GM06990 (cell line): ENCODE measurements around the gene CCNC.

Experiments used
- DNase-seq: peaks from one replicate; pipeline ENCODE4 v3.0.0-alpha.2; 2011; ENCODE audit not compliant: insufficient read length; ENCODE audit errors: extremely low read depth
- H3K27me3 ChIP-seq: replicated peaks from 2 replicates; pipeline ENCODE4 v1.6.0; 2011; ENCODE audit warnings: low read length; ENCODE audit not compliant: control insufficient read depth, insufficient read depth
- H3K36me3 ChIP-seq: 2 replicates; pipeline ENCODE4 v1.5.1; 2011; ENCODE audit warnings: low read length; ENCODE audit not compliant: control insufficient read depth, insufficient read depth
- H3K4me3 ChIP-seq: replicated peaks from 2 replicates; pipeline ENCODE4 v1.5.1; 2011; ENCODE audit warnings: low read depth, mild to moderate bottlenecking, control low read depth, low read length
- CTCF ChIP-seq: IDR thresholded peaks from 2 replicates; pipeline ENCODE4 v1.5.1; 2011; ENCODE audit warnings: low read length, control low read depth, mild to moderate bottlenecking, inconsistent platforms; ENCODE audit not compliant: insufficient read depth, poor library complexity, severe bottlenecking

Gene CCNC

GRCh38 chr6:99590728-99591672 is 22.5 kb upstream of the CCNC start:
- Histone ChIP-seq H3K27me3 (peaks cover under 1% of the 10 kb centered on the region; the same call in 1 of the 2 replicates), H3K36me3 (no peaks in the 10 kb centered on the region), H3K4me3 (no peak overlapping the region)
- TF ChIP-seq CTCF, result no peak
- no peak for DNase-seq

- H3K36me3 ChIP-seq, result no peaks in the 10 kb centered on the region
- H3K4me3 ChIP-seq, result no peak overlapping the region
- no peaks in the 10 kb centered on the region; the same call in 1 of the 2 replicates for H3K27me3 ChIP-seq
- DNase-seq, result no peak
- no peak for TF ChIP-seq CTCF
These were observed 21.5 kb upstream of the CCNC start for GRCh38 chr6:99589907-99590493.

DNA sequence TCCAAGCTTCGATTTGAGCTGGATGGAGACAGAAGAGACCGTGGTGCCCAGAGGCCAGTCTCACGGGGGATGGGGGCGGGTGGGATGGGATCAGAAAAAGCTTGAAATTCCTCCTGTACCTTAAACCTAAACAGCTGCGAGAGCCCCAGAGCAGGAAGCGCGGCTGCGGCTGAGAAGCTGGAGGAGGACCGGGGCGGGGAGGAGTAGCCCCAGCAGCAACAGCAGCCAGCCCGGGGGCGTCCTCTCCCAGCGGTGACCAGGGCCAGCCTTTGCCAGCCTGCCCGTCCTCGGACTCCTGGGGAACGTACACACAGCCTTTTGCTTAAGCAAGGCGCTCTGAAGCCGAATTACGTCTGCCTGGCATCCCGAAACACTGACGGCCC is 20.8 kb upstream of the CCNC start:
- no peak for DNase-seq
- no peaks in the 10 kb centered on the region for H3K36me3 ChIP-seq
- no peak for TF ChIP-seq CTCF
- peak overlapping the region; percentile 67 for H3K4me3 ChIP-seq
- no peaks in the 10 kb centered on the region; the same call in 1 of the 2 replicates for H3K27me3 ChIP-seq

GRCh38 chr6:99588618-99589289 is 20.3 kb upstream of the CCNC start:
- H3K27me3 ChIP-seq, result no peaks in the 10 kb centered on the region; the same call in 1 of the 2 replicates
- peak; percentile 84 for TF ChIP-seq CTCF
- H3K4me3 ChIP-seq, result peak overlapping the region; percentile 67
- DNase-seq, result peak; percentile 78
- H3K36me3 ChIP-seq, result no peaks in the 10 kb centered on the region

- no peak for TF ChIP-seq CTCF
- H3K27me3 ChIP-seq, result no peaks in the 10 kb centered on the region; the same call in 1 of the 2 replicates
- DNase-seq, result no peak
- no peaks in the 10 kb centered on the region for H3K36me3 ChIP-seq
- H3K4me3 ChIP-seq, result no peak overlapping the region
These were observed 19.3 kb upstream of the CCNC start for GRCh38 chr6:99587792-99588191.
